Fibroblast of skin of right biceps (primary cell): ENCODE measurements around the gene XIRP1.
"Not testable (repeated sequence)": the region's sequence is repeated elsewhere in the genome, so short reads cannot be mapped to it uniquely, and the experiment has no call there.

Experiments
- DNase-seq: peaks from one replicate; pipeline ENCODE4 v3.0.0-alpha.2; 2013

XIRP1 gene, protein sequence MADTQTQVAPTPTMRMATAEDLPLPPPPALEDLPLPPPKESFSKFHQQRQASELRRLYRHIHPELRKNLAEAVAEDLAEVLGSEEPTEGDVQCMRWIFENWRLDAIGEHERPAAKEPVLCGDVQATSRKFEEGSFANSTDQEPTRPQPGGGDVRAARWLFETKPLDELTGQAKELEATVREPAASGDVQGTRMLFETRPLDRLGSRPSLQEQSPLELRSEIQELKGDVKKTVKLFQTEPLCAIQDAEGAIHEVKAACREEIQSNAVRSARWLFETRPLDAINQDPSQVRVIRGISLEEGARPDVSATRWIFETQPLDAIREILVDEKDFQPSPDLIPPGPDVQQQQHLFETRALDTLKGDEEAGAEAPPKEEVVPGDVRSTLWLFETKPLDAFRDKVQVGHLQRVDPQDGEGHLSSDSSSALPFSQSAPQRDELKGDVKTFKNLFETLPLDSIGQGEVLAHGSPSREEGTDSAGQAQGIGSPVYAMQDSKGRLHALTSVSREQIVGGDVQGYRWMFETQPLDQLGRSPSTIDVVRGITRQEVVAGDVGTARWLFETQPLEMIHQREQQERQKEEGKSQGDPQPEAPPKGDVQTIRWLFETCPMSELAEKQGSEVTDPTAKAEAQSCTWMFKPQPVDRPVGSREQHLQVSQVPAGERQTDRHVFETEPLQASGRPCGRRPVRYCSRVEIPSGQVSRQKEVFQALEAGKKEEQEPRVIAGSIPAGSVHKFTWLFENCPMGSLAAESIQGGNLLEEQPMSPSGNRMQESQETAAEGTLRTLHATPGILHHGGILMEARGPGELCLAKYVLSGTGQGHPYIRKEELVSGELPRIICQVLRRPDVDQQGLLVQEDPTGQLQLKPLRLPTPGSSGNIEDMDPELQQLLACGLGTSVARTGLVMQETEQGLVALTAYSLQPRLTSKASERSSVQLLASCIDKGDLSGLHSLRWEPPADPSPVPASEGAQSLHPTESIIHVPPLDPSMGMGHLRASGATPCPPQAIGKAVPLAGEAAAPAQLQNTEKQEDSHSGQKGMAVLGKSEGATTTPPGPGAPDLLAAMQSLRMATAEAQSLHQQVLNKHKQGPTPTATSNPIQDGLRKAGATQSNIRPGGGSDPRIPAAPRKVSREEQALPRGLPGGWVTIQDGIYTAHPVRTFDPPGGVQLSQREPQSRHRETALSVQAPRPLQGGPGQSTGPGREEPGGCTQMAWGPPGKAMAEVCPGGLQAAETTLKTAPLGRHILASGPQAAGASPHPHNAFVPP (N-terminal part only)

DNA sequence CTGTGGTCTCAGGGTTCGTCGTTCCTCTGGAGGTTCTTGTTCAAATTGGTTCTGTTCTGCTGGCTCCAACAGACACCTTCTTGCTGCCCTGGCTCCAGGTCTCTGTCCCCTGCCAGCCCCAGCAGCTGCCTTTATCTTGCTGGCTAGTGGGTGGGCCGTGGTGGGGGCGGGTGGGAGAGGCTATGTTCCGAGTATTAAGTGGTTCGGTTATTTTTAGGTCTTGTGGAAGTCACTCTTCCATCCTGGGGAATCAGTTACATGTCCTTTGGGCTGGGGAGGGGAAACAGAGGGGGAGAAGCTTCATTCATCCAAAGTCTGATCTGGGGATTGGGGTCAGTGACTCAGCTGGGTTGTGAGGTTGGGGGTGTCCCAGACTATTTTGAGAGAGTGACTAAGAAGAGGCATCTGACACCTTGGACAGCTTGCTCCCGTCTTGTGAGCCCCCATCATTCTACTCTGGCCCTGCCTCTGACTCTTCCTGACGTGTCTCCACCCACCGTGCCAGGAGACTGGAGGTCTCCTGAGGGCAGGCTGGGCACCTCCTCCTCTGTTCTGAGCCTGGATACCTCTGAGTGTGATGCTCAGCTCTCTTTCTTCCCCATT lies at the start of gene XIRP1:
Gene XIRP1, minus strand, starts transcription at position 106 of the 603 bp plus-strand sequence. CDS start 3,150 bp downstream, outside the sequence.
- DNase-seq, result peak; percentile 77

DNA sequence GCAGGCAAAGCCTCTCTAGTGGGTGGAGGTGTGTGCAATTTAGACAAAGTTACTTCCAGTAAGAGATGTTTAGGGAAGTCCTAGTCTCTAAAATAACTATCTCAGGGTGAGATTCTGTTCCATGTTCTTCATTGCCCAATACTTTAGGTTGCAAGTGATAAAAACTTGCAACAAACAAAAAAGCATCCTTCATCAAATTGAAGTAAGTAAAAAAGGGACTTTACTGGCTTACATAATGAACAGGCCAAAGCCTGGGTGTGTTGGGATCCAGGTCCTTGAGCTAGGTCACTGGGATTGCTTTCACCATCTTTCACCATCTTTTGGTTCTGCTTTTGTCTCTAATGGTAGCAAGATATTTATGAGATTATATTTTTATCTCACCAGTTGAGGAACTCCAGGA lies 49.2 kb upstream of the XIRP1 start:
- no peak for DNase-seq

DNA sequence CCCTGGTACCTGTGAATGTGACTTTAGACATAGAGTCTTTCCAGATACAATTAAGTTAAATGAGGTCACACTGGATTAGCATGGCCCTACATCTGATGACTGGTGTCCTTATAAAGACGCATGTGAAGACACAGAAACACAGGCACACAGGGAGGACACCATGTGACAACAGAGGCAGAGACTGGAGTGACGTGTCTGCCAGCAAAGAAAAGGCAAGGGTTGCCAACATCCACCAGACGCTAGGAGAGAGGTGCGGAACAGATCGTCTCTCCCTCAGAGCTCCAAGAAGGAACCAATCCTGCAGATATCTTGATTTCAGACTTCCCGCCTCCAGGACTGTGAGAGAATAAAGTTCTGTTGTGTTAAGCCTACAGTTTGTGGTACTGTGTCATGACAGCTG lies 44.6 kb upstream of the XIRP1 start:
- DNase-seq, result no peak

DNA sequence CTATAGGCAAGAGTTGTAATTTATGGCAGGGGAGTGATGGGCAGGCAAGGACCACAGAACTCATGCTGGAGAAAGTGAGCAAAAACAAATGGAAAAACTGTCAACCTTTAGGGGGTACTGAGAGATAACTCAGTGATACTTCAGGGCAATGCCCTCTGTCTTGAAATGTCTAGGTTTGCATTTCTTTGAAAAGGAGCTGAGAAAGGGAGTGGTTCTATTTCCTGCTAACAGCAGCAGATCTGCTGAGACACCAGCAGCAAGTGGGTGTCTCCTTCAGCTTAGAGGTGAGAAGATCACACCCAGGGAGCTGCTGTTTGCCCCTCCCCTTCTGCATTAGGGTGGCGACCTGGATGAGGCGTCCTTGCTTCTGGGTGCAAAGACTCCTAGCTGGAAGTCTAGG lies 42.3 kb upstream of the XIRP1 start:
- DNase-seq, result no peak

DNA sequence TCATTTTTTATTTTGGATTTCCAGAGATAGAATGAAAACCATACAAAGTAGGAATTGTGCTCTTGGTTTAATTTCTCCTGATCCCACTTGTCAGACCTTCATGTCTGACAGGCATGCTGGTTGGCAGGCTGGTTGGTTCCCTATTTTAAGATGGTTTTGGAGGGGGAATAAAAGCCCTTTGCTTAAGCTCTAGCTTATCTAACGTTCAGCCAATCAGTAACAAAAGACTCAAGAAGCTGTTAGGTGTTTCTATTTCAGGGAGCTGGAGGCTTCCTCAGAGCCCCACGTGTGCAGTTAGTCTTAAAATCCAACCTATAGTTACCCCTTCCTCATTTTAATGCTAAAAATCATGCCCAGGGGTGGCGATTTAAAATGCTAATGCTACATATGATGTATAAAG lies 40.5 kb upstream of the XIRP1 start:
- DNase-seq, result no peak

DNA sequence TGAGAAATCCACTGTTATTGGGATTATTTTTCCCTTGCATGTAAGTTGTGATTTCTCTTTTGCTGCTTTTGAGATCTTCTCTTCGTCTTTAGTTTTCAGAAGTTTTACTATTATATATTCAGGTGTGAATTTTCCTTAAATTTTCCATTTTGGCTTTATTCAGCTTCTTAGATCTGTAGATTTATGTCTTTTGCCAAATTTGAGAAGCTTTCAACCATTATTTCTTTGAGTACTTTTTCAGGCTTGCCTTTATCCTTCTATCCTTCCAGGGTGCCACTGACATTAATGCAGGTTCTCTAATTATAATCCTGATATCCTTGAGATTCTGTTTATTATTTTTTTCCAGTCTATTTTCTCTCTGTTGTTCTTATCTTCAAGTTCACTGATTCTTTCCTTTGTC lies 38.1 kb upstream of the XIRP1 start:
- DNase-seq, result no peak

DNA sequence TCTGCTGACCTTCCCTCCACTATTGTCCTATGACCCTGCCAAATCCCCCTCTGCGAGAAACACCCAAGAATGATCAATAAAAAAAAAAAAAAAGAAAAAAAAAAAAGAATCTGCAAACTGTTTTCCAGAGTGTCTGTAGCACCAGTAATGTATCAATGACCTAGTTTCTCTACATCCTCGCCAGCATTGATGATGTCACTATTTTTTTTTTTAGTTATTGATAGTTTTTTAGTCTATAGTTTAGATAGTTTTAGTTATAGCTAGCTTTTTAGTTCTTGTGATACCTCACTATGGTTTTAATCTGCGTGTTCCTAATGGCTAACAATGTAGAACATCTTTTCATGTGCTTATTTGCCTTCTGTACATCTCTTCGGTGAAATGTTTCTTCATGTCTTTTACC lies 36.1 kb upstream of the XIRP1 start:
- DNase-seq, result no peak

DNA sequence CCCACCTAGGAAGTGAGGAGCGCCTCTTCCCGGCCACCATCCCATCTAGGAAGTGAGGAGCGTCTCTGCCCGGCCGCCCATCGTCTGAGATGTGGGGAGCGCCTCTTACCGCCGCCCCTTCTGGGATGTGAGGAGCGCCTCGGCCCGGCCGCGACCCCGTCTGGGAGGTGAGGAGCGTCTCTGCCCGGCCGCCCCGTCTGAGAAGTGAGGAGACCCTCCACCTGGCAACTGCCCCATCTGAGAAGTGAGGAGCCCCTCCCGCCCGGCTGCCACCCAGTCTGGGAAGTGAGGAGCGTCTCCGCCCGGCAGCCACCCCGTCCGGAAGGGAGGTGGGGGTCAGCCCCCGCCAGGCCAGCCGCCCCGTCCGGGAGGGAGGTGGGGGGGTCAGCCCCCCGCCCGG lies 35.2 kb upstream of the XIRP1 start:
- DNase-seq, result not testable (repeated sequence)

DNA sequence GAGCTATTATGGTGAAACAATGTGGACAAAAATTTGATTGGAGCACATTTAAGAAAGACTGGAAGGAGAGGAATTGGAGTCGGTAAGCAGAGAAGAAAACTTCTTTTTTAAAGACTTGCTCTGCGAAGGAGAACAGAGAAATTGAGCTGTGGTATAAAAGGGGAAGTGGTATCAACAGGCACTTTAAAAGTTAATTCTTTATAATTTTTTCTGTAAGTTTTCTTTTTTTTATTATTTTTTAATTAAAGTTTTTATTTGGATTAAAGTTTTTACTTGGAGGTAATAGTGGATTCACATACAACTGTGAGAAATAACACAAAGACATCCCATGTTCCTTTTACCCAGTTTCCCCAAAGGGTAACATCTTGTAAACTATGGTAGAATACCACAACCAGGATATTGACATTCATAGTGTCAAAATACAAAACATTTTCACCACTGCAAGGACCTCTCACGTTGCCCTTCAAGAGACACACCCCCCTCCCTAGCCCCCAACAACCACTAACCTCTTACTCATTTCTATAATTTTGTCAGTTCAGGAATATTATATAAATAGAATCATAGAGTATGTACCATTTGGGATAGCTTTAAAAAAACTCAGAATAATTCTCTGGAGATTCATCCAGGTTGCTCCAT lies 33.8 kb upstream of the XIRP1 start:
- DNase-seq, result no peak

DNA sequence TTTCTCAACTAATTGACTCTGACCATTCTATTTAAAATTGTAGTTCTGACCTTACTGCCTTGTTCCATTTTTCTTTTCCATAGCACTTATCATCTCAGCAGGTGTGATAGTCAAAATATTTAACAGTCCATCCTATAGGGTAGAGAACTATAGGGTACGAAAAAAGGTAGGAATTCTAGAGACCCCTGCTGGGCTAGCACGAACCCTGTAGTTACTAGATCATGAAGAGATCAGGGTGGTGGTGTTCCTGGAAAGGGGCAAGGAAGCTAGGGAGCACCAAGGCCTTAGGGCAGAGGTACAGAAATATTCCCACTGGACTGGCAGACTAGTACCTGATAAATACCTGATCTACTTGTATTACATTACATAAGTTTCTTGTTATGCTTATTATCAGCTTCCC lies 31.9 kb upstream of the XIRP1 start:
- no peak for DNase-seq

DNA sequence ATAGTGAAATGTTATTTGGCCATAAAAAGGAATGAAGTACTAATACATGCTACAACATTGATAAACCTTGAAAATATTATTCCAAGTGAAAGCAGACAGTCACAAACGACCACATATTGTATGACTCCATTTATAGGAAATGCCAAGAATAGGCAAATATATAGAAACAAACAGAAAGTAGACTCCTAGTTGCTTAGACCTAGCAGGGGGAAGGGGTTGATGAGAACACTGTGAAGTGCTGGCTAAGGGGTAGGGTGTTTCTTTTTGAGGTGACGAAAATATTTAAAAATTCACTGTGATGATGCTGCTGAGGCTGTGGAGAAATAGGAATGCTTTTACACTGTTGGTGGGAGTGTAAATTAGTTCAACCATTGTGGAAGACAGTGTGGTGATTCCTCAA lies 30.5 kb upstream of the XIRP1 start:
- no peak for DNase-seq

DNA sequence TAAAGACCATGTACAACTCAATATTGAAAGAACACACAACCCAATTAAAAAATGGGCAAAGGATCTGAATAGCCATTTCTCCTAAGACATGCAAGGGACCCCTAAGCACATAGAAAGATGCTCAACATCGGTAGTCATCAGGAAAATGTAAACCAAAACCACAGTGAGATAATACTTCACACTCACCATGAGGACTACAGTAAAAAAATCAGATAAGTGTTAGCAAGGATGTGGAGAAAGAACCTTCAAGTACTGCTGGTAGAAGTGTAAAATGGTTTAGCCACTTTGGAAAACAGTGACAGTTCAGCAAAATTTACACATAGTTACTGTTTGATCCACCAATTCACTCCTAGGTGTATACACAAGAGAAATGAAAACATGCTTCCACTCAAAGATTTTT lies 30.1 kb upstream of the XIRP1 start:
- DNase-seq, result no peak

DNA sequence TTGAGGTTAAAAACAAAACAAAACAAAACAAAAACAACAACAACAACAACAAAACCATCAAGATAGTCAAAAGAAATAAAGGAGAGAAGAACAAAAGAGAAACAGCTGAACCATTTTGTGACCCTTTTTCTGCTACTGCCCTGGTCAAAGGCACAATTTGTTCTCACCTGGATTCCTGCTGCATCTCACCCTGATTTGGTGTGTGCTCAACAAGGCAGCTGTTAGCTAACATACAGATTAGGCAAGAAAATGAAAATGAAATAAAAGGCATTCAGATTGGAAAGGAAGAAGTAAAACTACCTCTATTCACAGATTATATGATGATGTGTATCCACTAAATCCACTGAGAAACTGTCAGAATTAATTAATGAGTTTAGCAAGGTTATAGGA lies 28.7 kb upstream of the XIRP1 start:
- DNase-seq, result no peak

DNA sequence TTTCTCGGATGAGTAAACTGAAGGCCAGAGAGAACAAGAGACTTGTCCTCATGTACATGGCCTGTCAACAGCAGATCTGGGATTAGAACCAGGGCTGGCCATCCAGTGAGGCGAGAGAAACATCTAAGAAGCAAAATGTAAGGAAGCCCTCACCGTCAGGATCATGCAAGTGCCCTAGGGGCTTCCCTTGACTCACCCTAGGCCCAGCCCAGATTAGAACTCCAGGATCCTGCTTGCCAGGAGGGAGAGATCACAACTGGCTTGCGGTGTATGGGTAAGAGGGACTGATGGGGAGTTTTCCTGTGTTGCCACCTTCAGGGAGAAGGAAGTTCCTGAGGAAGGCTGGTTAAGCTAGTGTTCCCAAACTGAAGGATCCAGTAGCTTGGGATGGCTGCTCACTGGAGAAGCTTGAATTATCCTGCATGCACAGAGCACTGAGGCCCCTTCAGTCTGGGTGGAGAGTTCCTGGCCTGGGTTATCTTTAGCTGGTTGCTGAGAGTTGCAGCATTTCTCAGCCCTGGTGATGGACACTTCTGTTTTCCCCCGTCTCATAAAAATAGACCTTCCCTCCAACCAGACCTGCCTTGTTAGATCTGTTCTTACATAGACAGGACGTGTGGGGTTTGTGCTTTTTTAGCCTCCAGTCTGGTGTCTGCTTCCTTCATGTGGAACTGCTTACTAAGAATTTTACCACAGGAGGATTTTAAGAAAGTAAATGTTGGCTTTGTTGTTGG lies 28.2 kb upstream of the XIRP1 start:
- no peak for DNase-seq

DNA sequence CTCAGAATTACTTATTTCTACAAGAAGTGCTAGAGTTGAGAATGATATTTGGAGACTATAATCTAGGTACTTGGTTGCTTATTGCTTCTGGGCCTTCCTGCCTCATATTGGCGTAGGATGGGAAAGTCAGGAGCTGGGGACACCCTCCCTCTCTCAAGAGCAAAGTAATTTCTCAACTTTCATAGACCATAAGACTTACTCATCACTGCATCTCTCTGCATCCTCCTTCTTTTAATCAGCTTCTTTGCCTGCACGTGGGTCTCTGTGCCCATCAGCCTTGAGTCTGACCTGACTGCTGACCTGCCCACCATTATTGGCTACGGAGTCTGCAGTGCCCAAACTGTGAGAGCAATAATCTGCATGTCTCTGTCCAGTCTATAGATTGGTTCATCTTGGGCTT lies 27.3 kb upstream of the XIRP1 start:
- DNase-seq, result no peak

DNA sequence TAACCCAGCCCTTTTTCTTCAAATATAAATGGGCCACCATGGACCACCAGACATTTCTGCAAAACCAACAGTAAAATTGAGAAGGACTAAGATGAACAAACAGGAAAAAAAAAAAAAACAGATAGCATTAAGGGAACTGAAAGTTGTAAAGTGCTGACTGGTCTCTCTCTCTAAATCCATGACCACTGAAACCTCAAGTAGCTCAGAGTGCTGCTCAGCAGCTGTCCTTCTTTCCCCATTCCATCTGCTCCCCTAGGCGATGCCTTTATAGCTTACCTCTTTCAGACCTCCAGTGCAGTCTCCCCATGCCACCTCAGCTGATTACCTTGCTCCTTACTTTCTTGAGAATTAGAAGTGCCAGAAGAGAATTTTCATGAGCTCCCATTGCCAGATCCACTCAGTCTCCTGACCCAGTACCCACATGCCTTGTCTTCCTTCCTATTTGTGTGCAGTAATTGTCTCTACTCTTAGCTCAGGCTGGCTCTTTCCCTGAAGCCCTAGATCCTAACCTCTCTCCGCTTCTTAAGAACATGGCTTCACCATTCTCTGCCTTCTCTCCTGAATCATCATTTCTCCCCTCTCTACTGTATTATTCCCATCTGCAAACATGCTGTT lies 23.9 kb upstream of the XIRP1 start:
- no peak for DNase-seq

DNA sequence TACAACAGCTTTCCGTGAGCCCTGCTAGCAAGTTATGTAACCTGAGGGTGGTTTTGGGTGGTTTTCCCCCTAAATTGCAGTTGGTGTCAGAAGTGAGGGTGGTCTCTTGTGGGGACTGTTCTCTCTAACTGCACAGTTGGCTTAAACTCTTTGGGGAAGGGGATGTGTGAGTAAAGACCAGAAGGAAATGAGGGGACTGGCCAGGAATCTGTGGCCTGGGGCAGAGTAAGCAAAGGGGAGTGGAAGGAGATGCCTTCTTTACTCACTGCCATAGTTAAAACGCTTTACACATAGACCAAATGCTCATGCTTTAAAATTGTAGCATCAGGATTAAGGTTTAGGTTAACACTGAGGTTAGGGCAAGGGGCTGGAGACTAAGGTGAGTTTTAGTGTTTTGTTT lies 21.2 kb upstream of the XIRP1 start:
- DNase-seq, result no peak

DNA sequence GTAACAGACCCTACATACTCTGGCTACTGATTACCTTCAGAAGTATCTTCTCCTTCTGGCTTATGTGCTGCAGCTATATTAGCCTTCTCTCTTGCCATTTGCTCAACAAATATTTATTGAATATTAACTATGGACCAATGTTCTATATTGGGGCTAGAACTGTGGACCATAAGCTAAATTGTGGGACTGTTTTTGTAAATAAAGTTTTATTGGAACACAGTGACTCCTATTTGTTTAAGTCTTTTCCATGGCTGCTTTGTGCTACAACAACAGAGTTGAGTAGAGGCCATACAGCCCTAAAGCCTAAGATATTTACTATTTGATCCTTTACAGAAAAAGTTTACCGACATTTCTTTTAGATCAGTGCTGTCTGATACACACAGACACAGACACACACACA lies 20.3 kb upstream of the XIRP1 start:
- no peak for DNase-seq

DNA sequence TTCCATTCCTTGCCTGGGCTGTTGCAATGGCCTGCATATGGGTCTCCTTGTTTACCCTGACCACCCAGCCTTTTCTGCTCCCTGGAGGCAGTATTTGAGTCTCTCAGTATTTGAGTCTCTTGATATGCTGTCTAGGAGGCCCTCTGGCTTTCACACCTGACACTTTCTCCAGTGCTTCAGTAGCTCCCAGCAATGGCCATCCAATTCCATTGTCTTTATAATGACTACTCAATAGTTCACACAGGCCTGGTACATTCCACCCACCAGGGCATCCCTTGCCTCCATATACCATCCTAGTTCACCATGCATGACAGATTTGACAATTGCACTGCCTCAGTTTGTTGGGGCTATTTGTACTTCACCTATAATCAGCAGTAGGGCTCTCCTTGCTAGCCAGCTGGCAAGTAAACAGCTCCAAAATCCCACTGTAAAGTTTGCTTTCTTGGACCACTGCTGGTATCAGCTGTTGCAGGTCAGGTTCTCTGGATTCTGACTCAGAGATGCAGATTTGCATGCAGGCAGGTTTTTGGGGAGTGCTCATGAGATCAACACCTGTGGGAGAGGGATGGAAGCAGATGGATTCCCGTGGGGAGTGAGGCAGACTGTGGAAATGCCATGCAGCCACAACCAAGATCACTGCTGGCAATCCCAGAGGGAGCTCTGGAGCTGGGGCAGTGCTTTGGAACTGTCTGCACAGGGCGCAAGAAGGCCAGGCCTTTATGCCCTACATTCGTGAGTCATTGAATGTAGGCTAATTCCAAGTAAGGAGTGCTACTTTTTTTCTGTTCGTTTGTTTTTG lies 19.1 kb upstream of the XIRP1 start:
- DNase-seq, result no peak

DNA sequence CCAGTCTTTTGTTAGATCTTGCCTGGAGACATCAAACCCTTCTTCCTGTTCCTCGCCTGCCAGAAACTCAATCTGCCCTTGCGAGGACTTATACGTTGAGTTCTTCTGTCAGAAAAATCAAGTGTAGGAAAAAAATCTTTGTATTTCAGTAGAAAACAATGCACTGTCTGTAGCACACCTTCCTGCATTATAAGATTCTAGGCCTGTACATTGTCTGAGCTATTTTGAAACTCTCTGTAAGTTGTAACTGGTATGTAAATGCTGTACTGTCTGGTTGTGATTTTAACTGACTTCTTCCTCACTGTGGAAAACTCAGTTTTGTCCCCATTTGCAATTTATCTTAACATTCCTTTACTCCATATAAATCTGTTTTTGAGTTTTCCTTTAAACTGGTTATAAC lies 17.7 kb upstream of the XIRP1 start:
- no peak for DNase-seq
